ENCODE results near the gene LBH.
A peak's percentile ranks its signal among the peaks of the same experiment; 100 is the strongest.

DNA sequence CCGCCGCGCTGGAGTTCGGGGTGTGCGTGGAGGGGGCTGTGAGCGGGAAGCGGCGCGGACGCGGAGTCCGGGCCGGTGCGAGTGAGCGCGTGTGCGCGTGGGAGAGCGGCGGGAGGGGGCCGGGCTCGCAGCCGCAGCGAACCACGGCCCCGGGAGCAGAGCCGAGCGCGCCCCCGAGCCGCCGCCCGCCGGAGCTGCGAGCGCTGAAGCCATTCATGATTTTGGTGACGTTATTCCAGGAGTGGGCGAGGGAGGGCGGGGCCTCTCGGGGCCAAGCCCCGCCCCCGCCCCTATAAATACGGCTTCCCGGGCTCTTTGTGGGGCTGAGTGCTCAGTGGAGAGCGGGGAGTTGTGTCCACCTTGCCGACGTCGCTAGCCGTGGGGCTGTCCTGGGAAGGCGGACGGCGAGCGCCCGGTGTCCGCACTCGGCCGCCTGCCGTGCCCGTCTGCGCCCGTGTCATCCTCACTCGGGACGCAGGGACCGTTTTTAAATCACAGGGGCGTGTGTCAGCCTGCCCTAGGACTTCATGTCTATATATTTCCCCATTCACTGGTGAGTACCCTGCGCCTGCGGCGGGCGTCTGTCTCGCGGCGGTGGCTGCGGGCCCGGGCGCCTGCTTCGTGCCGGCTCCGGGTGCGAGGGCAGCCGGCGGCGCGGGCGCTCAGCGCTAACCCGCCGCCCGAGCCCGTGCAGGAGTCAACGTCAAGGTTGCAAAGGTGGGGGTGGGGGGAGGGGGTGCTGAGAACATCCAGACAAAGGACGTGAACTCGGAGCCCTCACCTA is at the start of gene LBH:
- TF ChIP-seq POLR2AphosphoS5 (IDR thresholded peaks at IDR 0.05): peak; percentile 96 to 99
- TF ChIP-seq, protein P1, sequence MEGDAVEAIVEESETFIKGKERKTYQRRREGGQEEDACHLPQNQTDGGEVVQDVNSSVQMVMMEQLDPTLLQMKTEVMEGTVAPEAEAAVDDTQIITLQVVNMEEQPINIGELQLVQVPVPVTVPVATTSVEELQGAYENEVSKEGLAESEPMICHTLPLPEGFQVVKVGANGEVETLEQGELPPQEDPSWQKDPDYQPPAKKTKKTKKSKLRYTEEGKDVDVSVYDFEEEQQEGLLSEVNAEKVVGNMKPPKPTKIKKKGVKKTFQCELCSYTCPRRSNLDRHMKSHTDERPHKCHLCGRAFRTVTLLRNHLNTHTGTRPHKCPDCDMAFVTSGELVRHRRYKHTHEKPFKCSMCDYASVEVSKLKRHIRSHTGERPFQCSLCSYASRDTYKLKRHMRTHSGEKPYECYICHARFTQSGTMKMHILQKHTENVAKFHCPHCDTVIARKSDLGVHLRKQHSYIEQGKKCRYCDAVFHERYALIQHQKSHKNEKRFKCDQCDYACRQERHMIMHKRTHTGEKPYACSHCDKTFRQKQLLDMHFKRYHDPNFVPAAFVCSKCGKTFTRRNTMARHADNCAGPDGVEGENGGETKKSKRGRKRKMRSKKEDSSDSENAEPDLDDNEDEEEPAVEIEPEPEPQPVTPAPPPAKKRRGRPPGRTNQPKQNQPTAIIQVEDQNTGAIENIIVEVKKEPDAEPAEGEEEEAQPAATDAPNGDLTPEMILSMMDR (IDR thresholded peaks at IDR 0.05): no peak
- peak; percentile 98 for TF ChIP-seq POLR2A (IDR thresholded peaks at IDR 0.05; ENCODE audit: low read depth)

Data from esophagus muscularis mucosa (tissue), 3 donors.